ENCODE results near the gene LIMCH1.

The LIMCH1 gene

DNA sequence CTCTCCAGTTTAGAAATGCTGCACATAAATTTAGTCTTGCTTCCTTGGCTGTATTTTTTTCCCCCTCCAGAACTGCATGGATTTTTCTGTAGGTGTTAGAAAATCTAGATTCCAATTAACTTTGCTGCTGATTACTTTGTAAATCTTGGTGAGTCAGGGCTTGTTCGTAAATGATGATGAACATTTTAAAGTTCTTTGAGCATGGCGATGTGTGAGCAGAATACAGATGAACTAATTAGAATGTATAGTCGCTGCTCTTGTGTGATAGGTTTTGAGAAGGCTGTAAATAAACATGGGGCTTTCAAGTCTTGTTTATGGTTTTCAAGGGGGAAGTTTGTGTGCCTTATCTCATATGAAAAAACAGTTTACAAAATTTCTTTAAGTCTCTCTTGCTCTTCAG, 23.3 kb downstream of the LIMCH1 start:
- DNase-seq (ENCODE audit: low spot score): no peak

DNA sequence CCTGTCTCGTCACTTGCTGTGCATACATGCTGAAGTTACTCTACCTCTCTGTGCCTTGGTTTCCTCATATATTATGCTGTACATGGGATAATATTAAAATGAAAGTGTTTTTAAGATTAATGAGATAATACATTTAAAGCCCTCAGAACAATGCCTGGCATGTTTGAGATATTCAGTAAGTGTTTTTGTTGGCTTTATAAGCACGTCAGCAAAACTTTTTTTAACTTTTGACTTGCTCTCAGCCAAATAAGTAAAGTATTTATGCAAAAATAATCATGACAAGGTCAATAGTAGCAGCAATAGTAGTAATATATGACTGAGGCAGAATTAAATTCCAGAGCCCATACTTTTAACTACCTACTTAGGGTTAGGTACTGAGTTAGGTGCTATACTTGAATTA, 29.2 kb downstream of the LIMCH1 start:
- no peak for DNase-seq (ENCODE audit: low spot score)

DNA sequence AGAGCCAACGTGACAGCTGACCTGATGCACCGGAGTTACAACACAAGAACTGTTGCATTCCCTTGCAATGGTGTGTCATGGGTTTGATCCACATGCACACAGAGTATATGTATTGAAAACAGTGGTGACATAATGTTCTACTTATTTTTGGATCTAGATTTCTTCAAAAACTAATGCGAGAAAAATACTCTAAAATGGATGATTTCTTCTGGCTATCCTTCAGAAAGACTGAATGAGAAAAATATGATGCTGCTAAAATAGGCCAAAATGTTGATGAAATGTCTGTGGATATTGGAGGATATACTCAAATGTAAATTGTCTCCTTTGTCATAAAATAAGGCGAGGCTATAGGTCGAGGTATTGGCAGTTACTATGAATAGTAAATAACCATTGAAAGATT, 30.4 kb downstream of the LIMCH1 start:
- DNase-seq (ENCODE audit: low spot score): no peak

DNA sequence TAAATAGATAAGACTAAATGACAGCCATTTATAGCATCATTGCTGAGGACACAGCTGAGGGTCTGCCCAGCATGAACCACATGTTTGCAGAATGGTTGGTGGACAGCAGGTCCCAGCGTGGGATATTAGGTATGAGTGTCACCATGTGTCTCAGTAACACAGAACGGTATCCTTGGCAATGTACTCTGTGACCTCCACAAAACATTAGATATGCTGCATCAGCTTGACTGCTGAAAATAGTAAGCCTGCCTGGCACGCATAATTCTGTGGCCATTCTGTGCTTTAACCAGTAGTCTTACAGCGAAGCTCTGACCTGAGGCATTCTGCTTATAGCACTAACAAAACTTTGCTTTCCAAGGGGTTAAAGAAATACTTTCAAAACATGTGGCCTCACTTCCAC, 32.0 kb downstream of the LIMCH1 start:
- DNase-seq (ENCODE audit: low spot score): no peak

DNA sequence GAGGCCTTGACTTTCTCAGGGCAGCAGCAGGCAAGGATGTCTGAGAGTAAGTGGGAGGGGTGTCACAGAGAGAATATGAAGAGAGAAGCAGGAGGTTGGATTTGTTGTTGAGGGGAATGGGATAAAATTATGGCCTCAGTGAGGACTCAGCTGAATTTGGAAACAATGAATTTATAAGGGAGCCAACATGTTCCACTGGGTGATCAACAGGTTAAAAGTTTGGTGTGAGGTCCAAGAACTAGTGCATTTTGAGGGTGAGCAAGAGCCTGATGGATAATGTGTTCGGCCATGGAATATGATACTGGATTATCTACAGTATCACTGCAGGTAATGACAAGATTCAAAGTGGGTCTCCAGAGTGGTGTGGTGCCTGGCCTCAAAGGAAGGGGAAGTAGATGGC, 33.5 kb downstream of the LIMCH1 start:
- DNase-seq (ENCODE audit: low spot score): no peak

DNA sequence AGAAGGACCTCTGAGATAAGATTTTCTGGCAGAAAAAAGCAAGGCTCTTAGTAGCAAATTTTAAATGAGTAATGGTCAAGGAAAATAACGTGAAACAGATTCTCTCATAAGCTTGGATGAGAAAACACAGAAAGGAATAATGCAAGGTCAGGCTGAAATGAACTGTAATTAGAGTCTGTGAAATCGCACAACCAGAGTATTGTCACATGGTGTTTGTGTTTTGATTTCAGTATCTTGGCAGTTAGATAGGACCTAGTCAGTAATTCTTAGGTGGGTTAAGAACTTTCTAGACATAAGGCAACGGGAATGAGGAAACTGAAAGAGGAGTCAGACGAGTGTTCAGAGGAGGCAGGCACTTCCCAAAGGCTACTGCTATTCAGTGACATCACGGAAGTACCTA, 34.6 kb downstream of the LIMCH1 start:
- no peak for DNase-seq (ENCODE audit: low spot score)

DNA sequence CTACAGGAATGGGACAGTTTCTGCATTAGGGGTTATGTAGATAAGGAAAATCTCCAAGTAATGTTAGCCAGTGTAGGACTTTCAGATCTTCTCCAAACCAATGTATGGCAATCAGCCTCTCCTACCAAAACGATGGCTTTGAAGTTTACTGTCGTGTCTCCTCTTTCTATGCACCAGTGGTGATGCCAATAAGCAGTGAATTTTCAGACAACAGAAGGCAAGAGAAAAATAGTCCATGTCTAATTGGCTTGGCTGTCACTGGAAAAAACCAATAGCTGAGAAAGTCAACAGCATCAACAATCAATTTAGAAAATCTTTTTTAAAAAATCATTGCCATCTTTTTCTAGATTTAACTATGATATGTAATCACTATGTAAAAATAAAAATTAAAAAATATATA, 35.0 kb downstream of the LIMCH1 start:
- no peak for DNase-seq (ENCODE audit: low spot score)

DNA sequence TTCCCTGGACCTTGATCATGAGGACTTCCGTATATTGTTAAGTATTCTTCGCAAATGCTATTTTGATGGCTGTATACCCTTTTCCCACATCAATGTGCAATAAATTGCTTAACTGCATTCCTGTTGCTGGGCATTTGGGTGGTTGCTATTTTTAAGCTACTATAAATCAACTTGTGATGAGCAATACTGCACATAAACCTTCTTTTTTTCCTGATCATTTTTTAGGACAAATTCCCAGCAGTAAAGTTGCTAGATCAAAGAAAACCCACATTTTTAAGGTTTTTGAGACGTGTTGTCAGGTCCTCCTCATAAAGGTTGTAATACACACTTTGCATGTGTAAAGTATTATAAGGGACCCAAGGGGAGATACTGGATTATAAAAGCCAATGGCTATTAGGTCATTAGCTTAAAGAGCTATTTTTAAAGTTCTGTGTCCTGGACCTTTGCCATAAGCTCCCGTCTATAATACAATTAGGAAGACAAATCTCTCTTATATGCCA, 35.6 kb downstream of the LIMCH1 start:
- DNase-seq (ENCODE audit: low spot score): no peak

DNA sequence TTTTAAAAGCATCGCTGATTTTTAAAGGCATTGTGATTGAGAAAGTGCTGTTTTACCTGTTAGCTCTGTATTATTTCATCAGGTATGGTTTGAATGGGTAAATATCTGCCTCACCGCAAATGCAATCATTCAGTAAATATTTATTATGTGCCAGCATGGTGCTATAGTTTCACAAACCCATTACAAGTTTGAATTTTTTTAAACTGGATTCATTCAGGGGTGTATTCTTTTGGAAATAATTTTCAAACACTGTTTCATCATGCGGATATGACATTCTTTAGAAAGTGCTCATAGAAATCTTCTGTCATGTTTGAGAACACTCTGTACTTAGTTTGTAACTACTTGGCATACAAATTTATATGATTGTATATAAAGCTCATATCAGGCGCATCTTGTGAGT, 37.2 kb downstream of the LIMCH1 start:
- DNase-seq (ENCODE audit: low spot score): no peak

DNA sequence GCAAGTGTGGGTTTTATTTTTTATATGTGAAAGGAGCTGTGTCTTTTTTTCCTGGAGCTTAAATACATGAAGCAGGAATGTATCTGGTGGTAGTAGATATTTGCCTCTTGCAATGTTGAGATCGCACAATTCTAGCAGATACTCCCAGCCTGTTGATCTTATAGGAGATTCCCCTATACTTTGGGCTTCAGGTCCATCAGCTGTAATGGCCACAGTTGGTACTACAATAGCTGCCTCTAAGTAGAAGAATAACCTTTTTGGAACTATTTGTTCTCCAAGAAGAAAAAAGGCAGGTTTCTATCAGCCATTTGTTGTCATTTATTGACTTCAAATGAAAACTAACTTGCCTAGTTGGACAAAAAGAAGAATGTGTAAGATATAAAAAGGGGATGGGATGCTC, 37.7 kb downstream of the LIMCH1 start:
- no peak for DNase-seq (ENCODE audit: low spot score)

DNA sequence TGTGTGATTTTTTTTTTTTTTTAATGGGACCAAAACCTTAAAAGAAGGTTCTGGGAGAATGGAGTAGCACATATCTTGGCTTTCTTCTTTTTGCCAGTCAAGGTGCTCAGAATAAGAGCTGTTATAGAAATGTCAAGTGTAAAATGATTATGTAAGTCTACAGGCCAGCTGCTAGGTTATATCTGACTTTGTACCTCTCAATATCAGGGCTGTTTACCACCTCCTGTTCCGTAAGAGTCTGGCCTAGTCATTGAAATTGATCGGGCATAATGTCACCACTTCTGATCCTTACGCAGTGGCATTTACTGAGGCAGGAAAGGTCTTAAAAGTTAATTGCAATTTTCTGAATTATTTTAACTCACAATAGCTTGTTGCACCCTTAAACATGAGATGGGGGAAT, 41.1 kb downstream of the LIMCH1 start:
- DNase-seq (ENCODE audit: low spot score): no peak

DNA sequence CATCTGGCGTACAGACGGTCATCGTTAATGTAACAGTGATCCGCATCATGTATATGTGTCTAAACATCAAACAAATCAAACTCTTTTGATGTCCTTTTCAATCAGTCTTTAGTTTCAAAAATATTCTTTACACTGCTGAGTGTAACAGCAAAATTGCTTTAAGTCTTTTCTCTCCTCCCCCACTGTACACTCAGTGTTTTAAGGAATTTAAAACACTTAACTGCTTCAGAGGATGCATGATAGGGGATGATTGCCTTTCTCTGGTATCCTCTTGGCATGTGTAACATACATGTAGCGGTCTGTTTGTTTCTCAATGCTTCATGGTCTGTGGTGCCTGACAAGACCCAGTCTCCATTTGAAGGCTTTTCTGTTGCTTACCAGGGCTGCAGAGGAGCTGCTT, 41.6 kb downstream of the LIMCH1 start:
- no peak for DNase-seq (ENCODE audit: low spot score)

DNA sequence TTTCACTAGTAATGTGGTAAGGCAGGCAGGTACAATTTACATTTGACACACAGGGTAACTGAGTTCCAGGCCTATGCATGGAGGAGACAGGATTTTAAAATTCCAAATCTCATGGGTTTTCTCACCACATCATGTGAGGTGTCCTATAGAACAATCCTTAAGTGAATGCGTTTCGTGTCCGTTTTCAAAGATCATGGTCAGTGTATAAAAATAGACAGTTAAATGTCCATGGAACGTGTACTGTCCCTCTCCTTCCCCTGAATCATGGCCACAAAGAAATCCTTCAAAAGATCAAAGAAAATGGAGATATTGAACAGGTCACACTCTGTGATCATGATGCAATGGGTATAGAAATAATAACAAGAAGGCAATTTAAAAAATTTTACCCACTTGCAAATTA, 42.0 kb downstream of the LIMCH1 start:
- no peak for DNase-seq (ENCODE audit: low spot score)

DNA sequence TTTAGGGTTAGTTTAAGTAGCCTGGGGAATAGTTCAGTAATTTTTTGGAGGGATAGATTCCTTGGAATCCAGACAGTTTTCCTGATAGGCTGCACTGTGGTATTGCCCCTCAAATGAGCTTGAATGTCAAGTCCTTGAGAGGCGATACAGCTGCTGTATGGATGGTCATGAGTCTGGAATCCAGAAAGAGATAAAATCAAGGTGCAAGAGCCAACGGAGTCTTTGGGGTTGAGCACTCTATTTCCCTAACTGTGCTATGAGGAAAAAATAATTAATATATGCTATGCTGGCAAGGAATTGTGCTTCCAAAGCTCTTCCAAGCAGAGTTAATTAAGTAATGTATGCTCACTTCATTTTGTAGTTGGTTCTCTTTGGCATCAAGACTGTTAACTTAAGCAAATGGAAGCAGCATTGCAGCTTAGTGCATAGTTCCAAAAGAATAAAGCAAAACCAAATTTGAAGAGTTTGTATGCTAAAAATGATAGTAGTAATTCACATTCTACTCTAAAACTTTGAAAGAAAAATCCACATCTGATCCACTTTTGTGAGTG, 48.8 kb downstream of the LIMCH1 start:
- DNase-seq (ENCODE audit: low spot score): no peak

DNA sequence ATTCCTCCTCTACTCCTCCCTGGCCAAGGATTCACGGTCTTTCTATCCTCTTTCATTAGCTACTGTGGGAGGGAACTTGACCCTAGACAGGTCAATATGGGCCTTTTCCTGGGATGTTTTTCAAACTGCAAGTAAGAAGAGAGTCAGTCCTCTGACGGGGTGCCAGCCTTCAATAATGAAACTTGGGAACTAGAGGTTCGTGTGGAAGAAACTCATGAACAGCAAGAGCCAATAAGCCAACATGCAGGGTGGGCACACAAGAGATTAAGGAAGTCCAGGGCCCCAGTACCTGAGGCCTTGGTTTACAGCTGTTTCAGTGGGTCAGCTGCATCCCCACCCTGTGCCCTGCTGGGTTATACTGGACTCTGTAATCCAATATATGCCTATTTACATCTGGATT, 49.3 kb downstream of the LIMCH1 start:
- DNase-seq (ENCODE audit: low spot score): no peak

DNA sequence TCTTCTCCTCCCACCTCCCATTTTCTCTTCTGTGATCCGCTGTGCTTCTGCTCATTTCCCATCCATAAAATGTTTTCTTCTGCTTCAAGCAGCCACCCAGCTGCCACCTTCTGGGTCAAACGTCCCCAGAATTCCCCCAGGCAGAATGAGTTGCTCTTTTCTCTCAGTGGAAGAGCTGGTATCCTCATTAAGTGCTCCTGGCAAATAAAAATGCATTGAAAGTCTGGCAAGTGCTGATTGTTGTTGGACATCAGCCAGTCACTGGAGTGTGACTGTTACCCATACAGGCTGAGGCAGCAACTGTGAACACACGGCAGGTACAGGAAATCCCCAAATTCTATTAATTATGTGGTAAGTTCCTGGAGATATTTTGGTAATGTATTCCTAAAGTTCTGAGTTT, 52.6 kb downstream of the LIMCH1 start:
- DNase-seq (ENCODE audit: low spot score): no peak

DNA sequence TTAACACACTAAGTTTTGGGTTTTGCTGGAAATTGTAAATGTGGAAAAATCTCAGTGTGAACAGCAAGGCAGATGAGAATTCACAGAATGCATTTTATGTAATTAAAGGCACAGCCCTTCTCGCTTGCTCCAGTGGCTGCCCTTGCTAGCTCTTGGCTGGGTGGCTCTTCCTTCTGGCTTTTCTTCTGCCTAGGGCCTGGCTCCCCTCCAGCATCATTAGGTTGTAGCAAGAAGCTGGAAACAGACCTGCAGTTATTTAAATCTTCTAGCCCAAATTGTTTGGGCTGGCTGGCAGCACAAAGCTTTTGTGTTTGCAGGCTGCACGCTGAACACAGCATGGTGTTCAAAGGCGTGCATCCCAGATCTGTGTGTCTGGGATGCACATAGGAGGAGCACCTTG, 56.5 kb downstream of the LIMCH1 start:
- DNase-seq (ENCODE audit: low spot score): no peak

DNA sequence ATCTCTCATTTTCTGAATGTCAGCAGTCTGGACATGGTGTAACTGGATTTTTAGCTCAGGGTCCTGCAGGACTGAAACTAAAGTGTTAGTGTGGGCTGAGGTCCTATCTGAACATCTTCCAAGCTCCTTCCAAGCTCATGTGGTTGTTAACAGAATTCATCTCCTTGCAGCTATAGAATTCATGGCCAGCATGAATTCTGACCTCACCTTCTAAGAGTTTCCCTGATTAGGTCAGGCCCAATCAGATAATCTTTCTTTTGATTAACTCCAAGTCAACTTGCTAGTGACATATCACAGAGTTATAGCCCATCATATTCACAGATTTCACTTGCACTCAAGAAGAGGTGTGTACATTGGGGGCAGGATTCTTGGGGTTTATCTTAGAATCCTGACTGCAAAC, 59.5 kb downstream of the LIMCH1 start:
- DNase-seq (ENCODE audit: low spot score): no peak

DNA sequence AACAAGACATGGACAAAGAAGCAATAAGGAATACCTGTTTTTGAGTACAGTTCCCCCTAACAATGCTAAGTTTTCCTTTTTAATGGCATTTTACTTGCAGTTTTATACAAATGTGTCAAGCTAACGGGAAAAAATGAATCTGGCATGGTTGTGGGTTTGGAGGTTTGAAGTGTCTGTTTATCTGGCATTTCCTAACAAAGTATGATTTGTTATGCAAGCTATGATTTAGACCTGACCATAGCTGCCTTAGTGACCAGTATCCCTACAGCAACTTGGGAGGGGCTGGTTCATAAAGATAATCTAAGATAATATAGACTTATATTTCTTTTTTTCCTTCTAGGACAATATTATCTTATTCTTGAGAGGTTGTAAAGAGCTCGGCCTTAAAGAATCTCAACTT, 60.6 kb downstream of the LIMCH1 start:
- no peak for DNase-seq (ENCODE audit: low spot score)

DNA sequence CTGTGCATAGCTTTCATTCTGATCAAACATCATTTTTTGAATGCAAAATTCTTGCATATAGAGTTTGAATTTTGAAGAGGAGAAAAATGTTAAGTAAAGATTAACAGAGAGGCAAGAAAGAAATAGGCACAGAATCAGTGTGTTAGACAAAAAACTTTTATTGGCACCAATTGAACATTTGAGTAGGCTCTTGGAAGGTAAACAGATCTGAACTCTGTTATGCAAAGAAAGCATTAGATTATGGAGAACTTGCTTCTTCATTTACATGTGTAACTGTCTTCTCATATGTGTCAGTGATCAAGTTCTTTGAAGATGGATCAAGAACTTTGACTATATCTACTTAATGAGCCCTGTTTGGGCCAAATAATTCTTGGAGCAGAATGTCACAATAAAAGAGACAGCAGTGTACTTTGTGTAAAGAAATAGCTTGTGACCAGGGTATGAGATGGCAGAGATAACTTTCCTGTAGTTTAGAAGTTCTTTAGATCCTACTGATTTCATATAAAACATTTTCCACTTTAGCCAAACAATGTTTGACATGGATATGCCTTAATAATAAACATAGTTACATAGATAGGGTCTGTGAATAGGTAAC, 61.3 kb downstream of the LIMCH1 start:
- DNase-seq (ENCODE audit: low spot score): no peak

DNA sequence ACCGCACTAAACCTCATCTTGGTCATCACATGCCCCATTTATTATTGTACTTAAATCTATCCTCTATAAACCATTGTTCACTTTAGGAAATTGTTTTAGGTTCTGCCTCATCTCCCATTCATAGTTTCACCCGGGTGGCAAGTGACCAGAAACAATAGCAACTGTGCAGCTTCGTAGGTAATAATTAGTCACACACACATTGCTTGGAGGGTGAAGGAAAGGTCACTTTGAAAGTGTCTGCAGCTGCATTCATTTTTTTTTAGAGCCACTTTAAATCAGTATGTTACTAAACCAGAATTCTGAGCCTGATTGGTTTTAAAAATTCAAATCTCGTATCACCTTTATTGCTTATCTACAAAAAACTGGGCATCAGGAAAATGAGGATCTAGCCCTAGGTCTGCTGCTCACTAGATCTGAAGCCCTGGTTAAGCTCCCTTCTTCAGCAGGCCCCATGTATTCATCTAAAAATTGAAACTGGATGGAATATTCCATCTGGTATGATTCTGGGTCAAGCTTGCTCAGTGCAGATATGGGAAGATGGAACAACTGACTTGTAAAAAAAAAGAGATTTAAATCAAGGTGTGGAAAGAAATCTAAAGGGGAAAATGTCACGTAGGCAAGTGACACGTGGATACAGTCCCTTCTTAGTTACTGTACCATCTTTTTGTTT, 62.4 kb downstream of the LIMCH1 start:
- no peak for DNase-seq (ENCODE audit: low spot score)

DNA sequence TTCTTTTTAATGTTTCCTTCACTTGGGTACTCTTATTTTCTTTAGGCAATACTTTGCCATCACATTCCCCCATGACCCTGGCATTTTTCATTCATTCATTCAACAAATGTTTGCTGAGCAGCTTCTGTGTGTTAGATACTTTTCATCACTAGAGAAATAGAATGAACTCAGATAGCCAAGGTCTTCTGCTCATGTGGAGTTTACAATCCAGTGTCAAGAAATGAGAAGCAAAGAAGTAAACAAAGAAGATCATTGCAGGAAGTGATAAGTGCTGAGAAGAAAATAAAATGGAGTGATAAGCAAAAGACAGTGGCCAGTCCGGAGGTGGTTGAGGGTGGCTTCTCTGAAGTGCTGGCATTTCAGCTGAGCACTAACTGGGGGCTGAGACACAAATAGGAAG, 63.1 kb downstream of the LIMCH1 start:
- no peak for DNase-seq (ENCODE audit: low spot score)

DNA sequence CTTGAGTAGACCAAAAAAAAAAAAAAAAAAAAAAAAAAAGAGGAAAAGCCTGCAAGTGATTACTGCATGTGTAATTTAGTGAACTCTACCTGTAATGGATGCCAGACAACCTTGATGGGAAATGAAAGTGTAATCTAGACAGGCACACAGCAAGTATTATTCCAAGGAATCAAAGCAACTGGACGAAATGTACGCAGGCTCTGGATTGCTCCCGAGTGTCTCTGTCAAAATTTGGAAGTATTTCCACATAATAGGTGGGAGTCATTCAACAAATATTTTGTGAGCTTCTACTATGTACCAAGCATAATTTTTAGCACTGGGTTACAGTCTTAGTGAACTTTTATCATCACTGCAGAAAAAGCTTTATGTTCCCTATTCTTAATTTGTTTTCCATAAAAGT, 64.2 kb downstream of the LIMCH1 start:
- no peak for DNase-seq (ENCODE audit: low spot score)

Data from left forelimb (tissue), 1 donor.